K562 (cell line): Measurements from ENCODE around the gene FAM107B. TPM values are rescaled to one million over a fixed set of nuclear protein-coding genes. Genes with fewer than 3 reads are reported as not detected.

Source experiments
- ATAC-seq: fragments of 200-7000 bp; cut with Tn5 transposase; 3 replicates; pipeline ENCODE4 v1.9.1; 2020; ENCODE audit warnings: moderate library complexity
- BruUV-seq: library from RNA; stranded (reverse); fragments of 400-500 nt; replicated peaks from 2 replicates; lab custom pipeline; 2021; lab: Mats Ljungman, UMichigan
- CTCF ChIA-PET: fragments of 300-600 bp; formaldehyde crosslinking; extraction: SDS; loops from one replicate; lab custom pipeline; 2021; ENCODE audit warnings: low intra/inter-chr PET ratio; lab: Yijun Ruan, JAX
- POLR2A ChIA-PET: fragments of 300-600, 350-650 bp; sonication (Branson Sonifier 250); formaldehyde crosslinking; extraction: SDS; loops from one replicate; lab custom pipeline; 2021; ENCODE audit warnings: antibody characterized with exemption, inconsistent platforms; lab: Yijun Ruan, JAX
- DNase-seq, 4 experiments: peaks; one replicate each; pipeline versions ENCODE4 v3.0.0 to v3.0.0-alpha.2; 2011 to 2018; ENCODE audit warnings: low spot score in 3 of 4, mixed read lengths in 3 of 4; ENCODE audit errors: extremely low read depth in 1 of 4
- FAIRE-seq: peaks from 2 replicates; lab custom pipeline; 2011; peaks lifted over from hg19 to GRCh38; lab: Jason Lieb, UNC
- H2AFZ ChIP-seq: 2 replicates; pipeline ENCODE4 v1.6.0; 2011; ENCODE audit warnings: low read depth, low read length, control low read depth, inconsistent platforms
- H3K27ac ChIP-seq: fragments of 200-600 bp; 3 replicates; pipeline ENCODE4 v1.8.0; 2011; ENCODE audit warnings: low read depth, mild to moderate bottlenecking, control low read depth, inconsistent platforms, low read length, moderate library complexity, mixed read lengths; ENCODE audit errors: extremely low read depth
- H3K27me3 ChIP-seq, 2 experiments: fragments of 300-600 bp in 1 of 2; 2 replicates in 1 of 2; 3 replicates in 1 of 2; pipeline versions ENCODE4 v1.6.0 to v1.8.0; 2011; ENCODE audit warnings: inconsistent platforms in 2 of 2, low read length in 2 of 2, mild to moderate bottlenecking in 1 of 2, mixed read lengths in 1 of 2, moderate library complexity in 1 of 2; ENCODE audit not compliant: control insufficient read depth in 2 of 2, insufficient read depth in 2 of 2
- H3K36me3 ChIP-seq: fragments of 300-600 bp; 3 replicates; pipeline ENCODE4 v1.8.0; 2011; ENCODE audit warnings: mild to moderate bottlenecking, low read length, inconsistent platforms; ENCODE audit not compliant: control insufficient read depth, insufficient read depth
- H3K4me1 ChIP-seq, 2 experiments: fragments of 200-600 bp in 1 of 2; replicated peaks in 1 of 2; 2 replicates in 1 of 2; 3 replicates in 1 of 2; pipeline versions ENCODE4 v1.5.1 to v1.8.0; 2011; ENCODE audit warnings: inconsistent platforms in 2 of 2, low read length in 2 of 2, mild to moderate bottlenecking in 1 of 2, mixed read lengths in 1 of 2, moderate library complexity in 1 of 2; ENCODE audit not compliant: control insufficient read depth in 2 of 2, insufficient read depth in 2 of 2
- H3K4me2 ChIP-seq: 2 replicates; pipeline ENCODE4 v1.6.1; 2011; ENCODE audit warnings: low read length, control low read depth, inconsistent platforms, mixed read lengths; ENCODE audit not compliant: insufficient read depth
- H3K4me3 ChIP-seq: fragments of 200-600 bp; sonication (generic), shearing (Covaris generic); 2 replicates; pipeline ENCODE4 v1.5.1; 2016; ENCODE audit warnings: control low read depth, inconsistent platforms
- H3K79me2 ChIP-seq: fragments of 200-600 bp; 3 replicates; pipeline ENCODE4 v1.8.0; 2011; ENCODE audit warnings: low read length, inconsistent platforms; ENCODE audit not compliant: control insufficient read depth, insufficient read depth
- H3K9ac ChIP-seq, 2 experiments: 2 replicates each; pipeline versions ENCODE4 v1.6.0 to v1.6.1; 2011; ENCODE audit warnings: low read depth in 2 of 2, low read length in 2 of 2, control low read depth in 1 of 2, inconsistent platforms in 1 of 2, mild to moderate bottlenecking in 1 of 2, mixed read lengths in 1 of 2; ENCODE audit not compliant: insufficient read depth in 1 of 2
- H3K9me1 ChIP-seq: one replicate; pipeline ENCODE4 v1.6.0; 2011; ENCODE audit warnings: inconsistent platforms, mild to moderate bottlenecking, low read length, moderate library complexity; ENCODE audit not compliant: control insufficient read depth, insufficient read depth
- H3K9me3 ChIP-seq: replicated peaks from 2 replicates; pipeline ENCODE4 v1.5.1; 2011; ENCODE audit warnings: low read depth, low read length, inconsistent platforms; ENCODE audit not compliant: control insufficient read depth, insufficient read depth
- H4K20me1 ChIP-seq: replicated peaks from 2 replicates; pipeline ENCODE4 v1.6.1; 2011; ENCODE audit warnings: low read length, inconsistent platforms, mixed read lengths; ENCODE audit not compliant: control insufficient read depth, insufficient read depth
- EWSR1 ChIP-seq: fragments of 450-650 bp; IDR thresholded peaks from 2 replicates; pipeline ENCODE4 v1.6.1; 2018; ENCODE audit warnings: borderline replicate concordance, mild to moderate bottlenecking, low read depth, moderate library complexity; ENCODE audit not compliant: partially characterized antibody
- FOXJ3 ChIP-seq: sonication (generic); formaldehyde crosslinking; IDR thresholded peaks from 2 replicates; pipeline ENCODE4 v1.4.0; 2020; ENCODE audit warnings: mild to moderate bottlenecking, missing genetic modification reagents
- NFE2 ChIP-seq: IDR thresholded peaks from 2 replicates; pipeline ENCODE4 v1.6.1; 2014; ENCODE audit warnings: antibody characterized with exemption, low read depth
- ZNF146 ChIP-seq: IDR thresholded peaks from one replicate; pipeline ENCODE4 v1.6.1; 2018; ENCODE audit warnings: missing compliant biosample characterization; ENCODE audit not compliant: unreplicated experiment
- ZNF253 ChIP-seq: fragments of 250-450 bp; sonication (Bioruptor Pico); conservative IDR thresholded peaks from 2 replicates; pipeline ENCODE4 v1.6.1; 2021; ENCODE audit warnings: mild to moderate bottlenecking
- ZNF75A ChIP-seq: fragments of 450-650 bp; formaldehyde crosslinking; IDR thresholded peaks from 2 replicates; pipeline ENCODE4 v1.4.0; 2020; ENCODE audit warnings: mild to moderate bottlenecking
- WGBS: fragments of 100-300 bp; shearing (Covaris generic); methylation state at CpG from one replicate; pipeline ENCODE4 v1.1.6; 2016; ENCODE audit warnings: low coverage, mixed read lengths; ENCODE audit not compliant: insufficient coverage; ENCODE audit errors: missing lambda C conversion rate; 5-methylcytosine and 5-hydroxymethylcytosine counted together
- in situ Hi-C: fragments of 300-500 bp; cut with MboI; formaldehyde crosslinking; loops from 4 replicates; pipeline ENCODE4 v1.15.0; 2018; ENCODE audit warnings: inconsistent platforms, mixed read lengths
- intact Hi-C: fragments of 100-400 bp; cut with micrococcal nuclease; formaldehyde crosslinking; loops from 2 replicates; pipeline ENCODE4 v1.14.2; 2022
- polyA plus RNA-seq, 8 experiments: library from polyadenylated mRNA; depleted of rRNA in 4 of 8; stranded (reverse) in 5 of 8; unstranded in 3 of 8; fragments of >200 nt; fragmentation: Nextera tagmentation in 2 of 8; fragmentation: Illumina TruSeq in 1 of 8; extraction: Ambion mirVana in 2 of 8; extraction: Trizol in 1 of 8; gene quantifications; 2 replicates each; pipeline versions ENCODE4 v1.2.1 to v1.2.3, GENCODE V29; 2011 to 2014; ENCODE audit warnings: inconsistent platforms in 1 of 8, missing spikeins in 1 of 8
- total RNA-seq, 7 experiments: library from RNA; depleted of rRNA in 6 of 7; stranded (reverse); fragments of >200 nt in 6 of 7; fragmentation: Illumina TruSeq in 2 of 7; extraction: Trizol in 2 of 7; gene quantifications; 2 replicates each; pipeline versions ENCODE4 v1.2.1 to v1.2.3, GENCODE V29; 2011 to 2021; ENCODE audit warnings: low replicate concordance in 1 of 7
- TF ChIP-seq, protein P1 (sequence below), 2 experiments: fragments of 450-650 bp in 1 of 2; IDR thresholded peaks; 2 replicates each; pipeline ENCODE4 v1.6.1; 2011 to 2017; ENCODE audit warnings: low read depth in 2 of 2, antibody characterized with exemption in 1 of 2, borderline replicate concordance in 1 of 2, low read length in 1 of 2, mild to moderate bottlenecking in 1 of 2, mixed read lengths in 1 of 2; ENCODE audit not compliant: control insufficient read depth in 1 of 2

FAM107B gene
- total and polyA plus RNA-seq, 9 of the 15 experiments (the other 6 are each of a cell fraction or from before 2014, with no cell fraction given) = 0.40 to 2.8 (median 1.4) TPM

DNA sequence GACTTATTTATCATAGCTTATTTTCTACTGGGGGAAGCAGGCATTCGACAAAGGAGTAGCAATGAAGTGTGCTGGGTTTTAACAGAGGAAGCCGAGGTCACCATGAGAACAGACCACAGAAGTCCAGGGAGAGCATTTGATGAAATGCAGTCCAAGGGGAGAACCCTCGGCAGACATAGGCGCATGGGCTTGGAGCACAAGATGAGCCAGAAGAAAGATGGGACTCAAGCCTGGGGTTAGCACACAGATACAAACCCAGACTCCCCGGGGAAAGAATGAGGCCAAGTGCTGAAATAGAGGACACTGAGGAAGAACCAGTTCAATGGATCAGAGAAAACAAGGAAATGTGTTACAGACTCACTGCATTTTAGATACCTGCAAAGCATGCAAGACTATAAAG, 209.5 kb downstream of the FAM107B start:
- Histone ChIP-seq H3K9ac (no peak overlapping the region), H3K4me2 (no peak overlapping the region), H3K4me1 (no peaks in the 10 kb centered on the region; a peak in 1 of 5 replicates), H3K4me3 (no peak overlapping the region), H2AFZ (no peak overlapping the region), H3K9me3 (no peaks in the 10 kb centered on the region), H3K36me3 (no peaks in the 10 kb centered on the region), H4K20me1 (no peaks in the 10 kb centered on the region), H3K27ac (no peak overlapping the region), H3K9me1 (no peaks in the 10 kb centered on the region), H3K79me2 (no peaks in the 10 kb centered on the region), H3K27me3 (peaks cover 7 to 38% of the 10 kb centered on the region in 2 experiments; a peak in 4 of 5 replicates)
- BruUV-seq = no TSS peak
- no peak for DNase-seq
- no peak for FAIRE-seq
- in situ Hi-C loops (no loop called here), intact Hi-C loops (no loop called here)
- no peak for ATAC-seq
- POLR2A ChIA-PET = no interaction called here
- no peak for TF ChIP-seq EWSR1
- no peak for TF ChIP-seq FOXJ3 (CRISPR knock-in tag)
- no peak for TF ChIP-seq NFE2
- TF ChIP-seq, protein P1, sequence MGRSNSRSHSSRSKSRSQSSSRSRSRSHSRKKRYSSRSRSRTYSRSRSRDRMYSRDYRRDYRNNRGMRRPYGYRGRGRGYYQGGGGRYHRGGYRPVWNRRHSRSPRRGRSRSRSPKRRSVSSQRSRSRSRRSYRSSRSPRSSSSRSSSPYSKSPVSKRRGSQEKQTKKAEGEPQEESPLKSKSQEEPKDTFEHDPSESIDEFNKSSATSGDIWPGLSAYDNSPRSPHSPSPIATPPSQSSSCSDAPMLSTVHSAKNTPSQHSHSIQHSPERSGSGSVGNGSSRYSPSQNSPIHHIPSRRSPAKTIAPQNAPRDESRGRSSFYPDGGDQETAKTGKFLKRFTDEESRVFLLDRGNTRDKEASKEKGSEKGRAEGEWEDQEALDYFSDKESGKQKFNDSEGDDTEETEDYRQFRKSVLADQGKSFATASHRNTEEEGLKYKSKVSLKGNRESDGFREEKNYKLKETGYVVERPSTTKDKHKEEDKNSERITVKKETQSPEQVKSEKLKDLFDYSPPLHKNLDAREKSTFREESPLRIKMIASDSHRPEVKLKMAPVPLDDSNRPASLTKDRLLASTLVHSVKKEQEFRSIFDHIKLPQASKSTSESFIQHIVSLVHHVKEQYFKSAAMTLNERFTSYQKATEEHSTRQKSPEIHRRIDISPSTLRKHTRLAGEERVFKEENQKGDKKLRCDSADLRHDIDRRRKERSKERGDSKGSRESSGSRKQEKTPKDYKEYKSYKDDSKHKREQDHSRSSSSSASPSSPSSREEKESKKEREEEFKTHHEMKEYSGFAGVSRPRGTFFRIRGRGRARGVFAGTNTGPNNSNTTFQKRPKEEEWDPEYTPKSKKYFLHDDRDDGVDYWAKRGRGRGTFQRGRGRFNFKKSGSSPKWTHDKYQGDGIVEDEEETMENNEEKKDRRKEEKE (IDR thresholded peaks at IDR 0.05; ENCODE audit: borderline replicate concordance in 1 of 2, control insufficient read depth in 1 of 2, low read depth in 2 of 2, low read length in 1 of 2) = no peak
- TF ChIP-seq ZNF75A (CRISPR knock-in tag) = no peak
- no peak for TF ChIP-seq ZNF146 (CRISPR knock-in tag)
- TF ChIP-seq ZNF253 = no peak
- WGBS = 1% methylated on average over 5 of the region's 5 CpGs
- CTCF ChIA-PET = no interaction called here
